HL-60/S4 treated with phorbol 12-myristate 13-acetate at 8.2 ng/mL for 4 days and 3 days (cell line): ENCODE measurements around the gene PRPSAP1.
"Not testable (repeated sequence)": the region's sequence is repeated elsewhere in the genome, so short reads cannot be mapped to it uniquely, and the experiment has no call there.

Experiments used
- in situ Hi-C: fragments of 300-500 bp; cut with MboI; formaldehyde crosslinking; loops from 2 replicates; pipeline ENCODE4 v1.15.0; 2022; ENCODE audit warnings: low sequenced_read_pairs

PRPSAP1 gene

GRCh38 chr17:76267581-76268001, 86.1 kb downstream of the PRPSAP1 start:
- in situ Hi-C loops = not testable (repeated sequence)

DNA sequence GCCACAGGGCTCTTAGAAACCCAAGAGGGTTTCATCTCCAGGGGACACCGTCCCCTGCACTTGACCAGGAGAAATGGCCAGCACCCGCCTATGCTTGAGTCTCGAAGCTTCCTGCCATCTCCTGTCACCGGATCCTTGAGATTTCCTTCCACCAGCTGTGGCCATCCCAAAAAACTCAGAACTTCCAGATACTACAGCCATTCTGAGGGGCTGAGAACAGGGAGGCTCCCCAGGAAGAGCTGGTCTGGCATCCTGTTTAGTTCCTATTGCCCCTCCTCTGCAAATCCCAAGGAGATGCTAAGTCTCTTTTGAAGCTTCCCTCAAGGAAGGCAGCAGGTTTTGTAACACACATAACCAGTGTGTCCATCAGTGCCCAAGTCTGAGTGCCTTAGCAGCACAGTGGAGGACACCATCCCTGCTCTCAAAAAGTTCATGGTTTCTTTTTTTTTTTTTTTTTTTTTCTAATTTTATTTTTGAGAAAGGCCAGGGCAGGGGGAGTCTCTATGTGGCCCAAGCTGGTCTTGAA, 86.6 kb downstream of the PRPSAP1 start:
- in situ Hi-C loops = no loop called here

DNA sequence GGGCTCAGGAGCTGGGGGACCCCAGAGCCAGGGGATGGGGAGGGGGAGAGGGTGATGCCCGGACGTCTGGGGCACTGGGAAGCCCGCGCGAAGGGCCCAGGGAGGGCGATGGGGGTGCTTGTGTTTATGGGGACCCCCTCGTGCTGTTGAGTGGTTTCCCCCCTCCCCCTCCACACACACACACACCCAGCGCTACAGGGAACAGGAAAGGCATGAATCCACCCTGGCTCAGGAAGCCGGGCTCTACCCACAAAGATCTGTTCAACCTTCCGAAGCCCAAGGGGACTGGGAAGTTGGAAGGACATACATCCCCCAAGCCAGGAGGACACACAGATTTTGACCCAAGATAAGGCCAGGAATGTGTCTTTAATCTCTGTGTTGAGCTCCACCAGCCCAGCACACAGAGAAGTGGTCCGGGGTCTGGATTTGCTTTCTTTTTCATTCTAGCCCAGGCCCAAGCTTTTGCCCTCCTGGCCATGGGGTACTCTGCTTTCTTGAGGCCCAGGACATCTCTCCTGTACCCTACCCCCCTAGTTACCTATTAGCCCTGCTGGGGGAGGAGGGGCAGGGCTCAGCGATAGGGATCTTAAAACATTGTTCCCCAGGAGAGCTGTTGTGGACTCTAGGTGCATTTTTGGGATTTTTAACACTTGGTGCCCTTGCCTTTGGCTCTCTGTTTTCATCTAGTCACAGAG, 87.3 kb downstream of the PRPSAP1 start:
- in situ Hi-C loops = no loop called here

DNA sequence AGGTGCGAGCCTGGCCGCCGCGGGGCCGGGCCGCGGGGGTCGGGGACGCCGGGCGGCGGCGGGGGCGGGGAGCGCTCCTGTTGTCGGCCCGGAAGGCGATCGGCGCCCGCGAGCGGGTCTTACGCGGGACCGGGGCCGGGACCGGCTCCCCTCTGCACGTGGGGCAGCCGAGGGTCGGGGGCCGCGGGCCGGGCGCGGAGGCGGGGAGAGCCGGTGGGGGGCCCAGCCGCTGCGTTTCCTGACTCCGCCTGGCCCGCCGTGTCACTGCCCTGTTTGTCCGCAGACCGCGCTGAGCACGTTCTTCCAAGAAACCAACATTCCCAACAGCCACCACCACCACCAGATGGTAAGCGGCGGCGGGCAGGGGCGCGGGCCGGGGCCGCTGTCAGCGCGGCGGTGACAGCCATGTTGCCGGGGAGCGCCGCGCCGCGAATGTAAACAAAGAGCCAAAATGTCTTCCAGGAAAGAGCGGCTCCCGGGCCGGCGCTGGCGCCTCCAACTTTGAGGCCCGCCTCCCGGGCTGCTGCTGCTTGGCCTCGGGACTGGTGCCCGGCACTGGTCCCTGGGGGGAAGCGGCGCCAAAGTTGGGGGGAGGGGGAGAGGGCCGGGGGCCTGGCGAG, 88.0 kb downstream of the PRPSAP1 start:
- in situ Hi-C loops = no loop called here

- in situ Hi-C loops = no loop called here
Measured at GRCh38 chr17:76264755-76265623, 88.7 kb downstream of the PRPSAP1 start, which contains the start of gene UBALD2. TSS of gene UBALD2 (plus strand) at chr17:76265348. CDS start at chr17:76265506, 158 bp downstream.

DNA sequence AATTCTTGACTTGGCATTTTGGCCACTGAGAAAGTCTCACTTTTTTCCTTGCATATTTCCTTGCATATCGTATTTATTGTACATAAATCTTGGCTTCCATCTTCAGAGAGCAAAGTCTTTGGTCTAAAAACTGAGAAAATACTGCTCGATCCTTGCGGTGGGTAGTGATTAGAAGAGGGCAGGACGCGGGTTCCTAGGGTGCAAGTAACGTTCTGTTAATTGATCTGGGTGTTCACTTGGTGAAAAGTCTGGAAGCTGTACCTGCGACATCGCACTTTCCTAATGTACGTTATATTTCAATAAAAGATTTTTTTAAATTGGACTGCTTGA, 89.3 kb downstream of the PRPSAP1 start:
- in situ Hi-C loops = no loop called here

GRCh38 chr17:76263896-76264295, 89.8 kb downstream of the PRPSAP1 start:
- in situ Hi-C loops = no loop called here

GRCh38 chr17:76262732-76263344, 90.9 kb downstream of the PRPSAP1 start:
- in situ Hi-C loops = no loop called here

GRCh38 chr17:76261421-76262215, 92.1 kb downstream of the PRPSAP1 start:
- in situ Hi-C loops = no loop called here

- in situ Hi-C loops = no loop called here
Measured at GRCh38 chr17:76260669-76261068, 93.0 kb downstream of the PRPSAP1 start.

DNA sequence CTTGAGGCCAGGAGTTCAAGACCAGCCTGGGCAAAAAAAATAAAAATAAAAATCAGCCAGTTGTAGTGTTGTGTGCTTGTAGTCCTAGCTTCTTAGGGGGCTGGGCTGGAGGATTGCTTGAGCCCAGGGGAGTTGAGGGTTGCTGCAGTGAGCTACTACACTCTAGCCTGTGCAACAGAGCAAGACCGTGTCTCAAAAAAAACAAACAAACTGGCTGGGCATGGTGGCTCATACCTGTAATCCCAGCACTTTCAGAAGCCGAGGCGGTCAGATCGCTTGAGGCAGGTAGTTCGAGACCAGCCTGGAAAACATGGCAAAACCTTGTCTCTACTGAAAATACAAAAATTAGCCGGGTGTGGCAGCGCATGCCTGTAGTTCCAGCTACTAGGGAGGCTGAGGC, 93.5 kb downstream of the PRPSAP1 start:
- in situ Hi-C loops = no loop called here
